Measurements from ENCODE around the gene DDIT4.
"Not testable (repeated sequence)": the region's sequence is repeated elsewhere in the genome, so short reads cannot be mapped to it uniquely, and the experiment has no call there.

DDIT4 gene

DNA sequence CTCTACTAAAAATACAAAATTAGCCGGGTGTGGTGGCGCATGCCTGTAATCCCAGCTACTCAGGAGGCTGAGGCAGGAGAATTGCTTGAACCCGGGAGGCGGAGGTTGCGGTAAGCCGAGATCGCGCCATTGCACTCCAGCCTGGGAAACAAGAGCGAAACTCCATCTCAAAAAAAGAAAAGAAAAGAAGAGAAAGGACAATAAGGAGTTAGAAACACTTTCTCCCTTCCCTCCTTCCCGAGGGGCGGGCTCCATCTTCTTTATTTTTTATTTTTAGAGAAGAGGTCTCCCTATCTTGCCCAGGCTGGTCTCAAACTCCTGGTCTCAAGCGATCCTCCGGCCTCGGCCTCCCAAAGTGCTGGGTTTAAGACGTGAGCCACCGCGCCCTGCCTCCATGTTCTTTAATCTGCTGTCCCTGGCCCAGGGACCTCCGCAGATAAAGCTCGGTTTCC is 23.1 kb downstream of the DDIT4 start:
- not testable (repeated sequence) for DNase-seq

DNA sequence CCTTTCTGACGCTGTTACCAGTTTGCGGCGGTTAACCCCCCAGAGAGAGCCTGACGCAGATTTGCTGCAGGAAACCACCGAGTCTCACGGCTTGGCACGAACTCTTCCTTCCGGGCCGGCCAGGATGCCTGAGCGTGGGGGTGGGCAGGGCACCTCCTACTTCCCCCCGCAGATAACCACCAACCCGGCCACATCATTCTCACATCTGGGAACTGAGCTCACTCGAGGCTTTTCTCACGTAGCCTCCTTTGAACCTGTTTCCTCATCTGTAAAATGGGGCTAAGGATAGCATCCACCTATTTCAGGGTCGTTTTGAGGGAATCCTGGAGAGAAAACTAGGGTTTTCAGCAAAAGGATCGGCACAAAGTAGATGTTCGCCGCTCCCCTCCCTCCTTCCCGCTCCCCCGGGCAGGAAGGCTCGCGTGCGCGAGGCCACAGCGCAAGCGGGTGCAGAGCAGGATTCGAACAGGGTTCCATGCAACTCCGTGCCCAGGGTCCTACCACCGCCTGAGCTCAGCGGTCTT is 23.6 kb downstream of the DDIT4 start:
- peak; percentile 78 to 96 for DNase-seq

DNA sequence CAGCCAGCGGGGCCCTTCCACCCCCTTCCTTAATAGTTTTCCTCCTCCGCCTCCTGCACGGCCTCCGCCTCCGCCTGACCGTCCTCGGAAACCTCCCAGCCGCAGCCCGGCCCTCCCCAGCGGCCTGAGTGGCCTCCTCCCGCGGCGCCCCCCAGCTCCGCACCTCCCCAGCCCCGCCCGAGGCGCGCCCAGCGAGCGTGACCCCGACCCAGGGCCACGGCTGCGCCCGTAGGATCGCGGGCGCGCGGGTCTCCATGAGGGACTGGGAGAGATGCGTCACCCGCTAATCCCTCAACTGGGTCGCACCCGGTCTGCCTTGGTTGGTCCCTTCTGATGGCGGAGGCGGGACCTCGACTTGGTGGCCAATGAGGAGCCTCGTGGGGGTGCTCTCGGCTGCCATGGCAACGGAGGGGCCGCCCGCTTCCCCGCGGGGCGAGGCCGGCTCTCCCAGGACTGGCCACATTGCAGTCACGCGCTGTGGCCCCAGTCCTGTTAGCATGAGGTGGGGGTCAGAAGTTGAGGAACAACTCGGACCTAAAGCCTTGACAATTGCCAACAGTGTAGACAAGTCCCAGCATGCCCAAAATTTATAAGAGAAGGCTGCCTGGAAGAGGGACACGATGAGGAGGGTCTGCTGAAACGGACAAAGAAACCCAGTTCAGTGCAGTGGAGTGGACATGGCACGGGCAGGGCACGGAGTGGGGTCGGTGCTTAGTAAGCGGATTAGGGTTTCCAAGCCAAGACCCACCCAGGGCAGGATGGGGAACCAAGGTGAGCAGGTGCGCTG is 24.3 kb downstream of the DDIT4 start:
- DNase-seq: peak in 1 of 2 donors; percentile 62

DNA sequence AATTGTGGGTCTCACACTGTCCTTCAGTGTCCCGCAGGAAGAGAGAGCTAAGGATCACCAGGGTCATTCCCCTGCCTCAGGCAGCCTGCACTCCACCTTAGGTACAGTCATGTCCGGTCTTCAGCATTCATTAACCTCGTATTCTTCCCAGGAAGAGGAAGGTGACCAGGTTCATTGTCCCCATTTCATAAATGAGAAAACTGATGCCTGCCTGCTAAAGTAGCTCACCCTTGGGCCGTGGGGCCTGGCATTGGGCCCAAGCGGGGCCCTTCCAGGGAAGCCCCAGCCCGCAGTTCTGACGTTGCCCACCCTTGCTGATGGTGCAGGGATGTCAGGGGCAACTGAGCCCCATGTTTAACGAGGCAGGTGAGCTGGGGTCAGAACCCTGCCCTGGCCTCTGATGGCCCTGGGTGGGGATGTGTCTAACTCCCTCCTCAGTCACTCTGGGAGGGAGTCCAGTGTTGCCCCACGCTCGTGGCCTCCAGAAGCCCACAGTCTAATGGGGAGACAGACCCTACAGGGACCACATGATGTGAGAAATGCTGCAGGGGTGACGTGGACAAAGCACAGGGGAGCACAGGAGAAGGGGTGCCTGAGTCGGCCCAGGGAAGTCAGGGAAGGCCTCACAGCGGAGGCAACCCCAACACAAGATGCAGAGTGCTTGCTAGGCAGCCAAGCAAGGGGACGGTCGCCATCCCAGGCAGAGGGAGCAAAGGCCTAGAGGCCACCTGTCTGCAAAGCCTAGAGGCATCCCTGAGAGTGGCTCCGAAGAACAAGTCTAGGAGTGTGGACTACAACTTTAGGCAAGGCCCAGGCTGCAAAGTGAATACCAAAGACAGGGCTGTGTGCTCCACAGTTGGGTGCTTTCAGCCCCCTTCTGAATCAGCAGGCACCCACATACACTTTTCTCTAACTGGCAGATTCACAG is 25.1 kb downstream of the DDIT4 start:
- no peak for DNase-seq

DNA sequence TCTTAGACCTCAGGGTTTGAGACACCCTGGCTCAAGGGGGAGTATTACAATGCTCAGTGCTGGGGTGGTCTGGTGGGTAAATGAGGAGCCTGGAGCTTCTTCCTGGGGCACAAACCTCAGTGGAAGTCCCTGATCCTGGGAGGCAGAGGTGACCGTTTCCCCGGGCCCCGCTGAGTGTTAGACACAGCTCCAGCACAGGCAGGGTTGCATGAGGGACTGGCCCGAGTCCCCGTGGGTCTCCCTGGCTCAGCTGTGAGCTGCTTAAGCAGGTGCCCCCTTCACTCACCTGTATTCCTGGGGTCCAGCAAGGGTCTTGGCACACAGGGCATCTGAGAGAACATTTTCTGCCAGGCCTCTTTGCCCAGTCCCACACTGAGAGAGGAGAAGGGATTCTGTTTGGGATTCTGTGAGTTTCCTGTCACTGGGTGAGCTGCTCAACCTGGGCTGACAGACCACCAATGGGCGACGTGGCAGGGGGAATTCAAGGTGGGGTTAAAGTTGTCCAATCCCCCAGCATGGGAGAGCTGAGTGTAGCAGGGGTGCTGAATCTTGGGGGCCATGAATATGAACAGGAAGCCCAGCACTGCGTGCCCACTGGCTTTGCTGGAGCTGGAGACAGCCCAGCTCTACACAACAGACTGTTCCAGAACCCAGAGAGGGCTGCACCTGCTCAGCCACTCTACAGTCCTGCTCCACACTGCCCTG is 29.9 kb downstream of the DDIT4 start:
- no peak for DNase-seq

DNA sequence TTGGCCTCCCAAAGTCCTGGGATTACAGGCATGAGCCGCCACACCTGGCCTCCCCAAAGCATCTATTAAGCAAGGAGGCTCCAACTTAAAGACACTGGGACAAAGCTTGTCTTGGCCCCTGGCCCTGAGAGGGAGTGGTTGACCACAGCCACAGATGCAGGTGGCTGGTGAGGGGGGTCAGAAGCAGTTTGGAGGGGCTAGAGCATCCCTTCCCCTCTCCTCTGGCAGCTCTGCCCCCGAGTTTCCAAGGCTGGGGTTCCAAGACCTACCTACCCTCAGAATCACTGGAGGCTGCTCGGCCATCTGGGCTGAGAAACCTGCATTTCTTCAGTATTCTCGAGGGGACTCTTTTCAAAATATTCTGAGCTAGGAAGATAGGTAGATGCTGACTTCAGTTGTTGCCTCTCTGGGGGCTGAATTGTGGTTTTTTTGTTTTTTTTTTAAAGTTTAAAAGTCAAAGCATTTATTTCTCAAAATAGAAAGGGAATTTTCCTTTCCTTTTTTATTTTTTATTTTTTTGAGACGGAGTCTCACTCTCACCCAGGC is 32.6 kb downstream of the DDIT4 start:
- no peak for DNase-seq

DNA sequence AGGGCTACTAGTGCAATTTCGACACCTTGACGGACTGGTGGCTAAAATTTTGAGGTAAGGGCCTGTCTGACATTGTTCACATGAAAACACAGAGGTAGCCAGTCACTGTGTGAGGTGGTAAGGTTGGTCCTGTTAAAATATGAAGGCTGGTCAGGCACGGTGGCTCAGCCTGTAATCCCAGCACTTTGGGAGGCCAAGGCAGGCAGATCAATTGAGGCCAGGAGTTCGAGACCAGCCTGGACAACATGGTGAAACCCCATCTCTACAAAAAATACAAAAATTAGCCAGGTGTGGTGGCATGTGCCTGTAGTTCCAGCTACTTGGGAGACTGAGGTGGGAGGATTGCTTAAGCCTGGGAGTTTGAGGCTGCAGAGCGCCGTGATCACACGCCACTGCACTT is 34.0 kb downstream of the DDIT4 start:
- not testable (repeated sequence) for DNase-seq

DNA sequence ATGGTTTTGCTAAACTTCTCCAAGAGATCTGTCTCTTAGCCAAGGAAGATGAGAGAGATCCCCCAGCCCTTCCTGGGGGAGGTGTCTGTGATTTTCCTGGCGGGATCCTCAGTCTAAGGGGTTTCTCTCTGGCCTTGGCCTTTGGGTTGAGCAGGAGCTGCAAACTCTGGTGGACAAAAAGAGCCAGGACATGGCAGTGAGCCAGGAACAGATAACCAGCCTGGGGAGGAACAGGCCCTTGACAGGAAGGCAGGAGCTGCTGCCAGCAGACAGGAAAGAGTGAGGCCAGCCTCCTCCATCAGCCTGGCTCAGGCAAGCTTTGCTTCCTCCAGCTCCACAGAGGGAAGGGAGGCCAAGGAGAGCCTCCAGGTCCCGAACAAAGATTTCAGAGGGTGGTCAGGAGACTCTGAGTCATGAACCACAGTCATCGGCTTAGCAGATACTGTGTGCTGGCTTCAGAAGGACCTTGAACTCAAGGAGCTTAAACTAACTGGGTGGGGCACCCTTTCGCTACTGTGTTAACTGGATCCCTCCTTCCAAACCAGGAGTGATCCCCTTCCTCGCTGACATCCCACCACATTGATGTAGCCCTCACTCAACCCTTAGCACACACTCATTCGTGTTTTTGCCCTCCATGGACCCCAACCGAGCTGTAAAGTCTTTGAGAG is 34.7 kb downstream of the DDIT4 start:
- DNase-seq: peak in 1 of 2 donors; percentile 86

DNA sequence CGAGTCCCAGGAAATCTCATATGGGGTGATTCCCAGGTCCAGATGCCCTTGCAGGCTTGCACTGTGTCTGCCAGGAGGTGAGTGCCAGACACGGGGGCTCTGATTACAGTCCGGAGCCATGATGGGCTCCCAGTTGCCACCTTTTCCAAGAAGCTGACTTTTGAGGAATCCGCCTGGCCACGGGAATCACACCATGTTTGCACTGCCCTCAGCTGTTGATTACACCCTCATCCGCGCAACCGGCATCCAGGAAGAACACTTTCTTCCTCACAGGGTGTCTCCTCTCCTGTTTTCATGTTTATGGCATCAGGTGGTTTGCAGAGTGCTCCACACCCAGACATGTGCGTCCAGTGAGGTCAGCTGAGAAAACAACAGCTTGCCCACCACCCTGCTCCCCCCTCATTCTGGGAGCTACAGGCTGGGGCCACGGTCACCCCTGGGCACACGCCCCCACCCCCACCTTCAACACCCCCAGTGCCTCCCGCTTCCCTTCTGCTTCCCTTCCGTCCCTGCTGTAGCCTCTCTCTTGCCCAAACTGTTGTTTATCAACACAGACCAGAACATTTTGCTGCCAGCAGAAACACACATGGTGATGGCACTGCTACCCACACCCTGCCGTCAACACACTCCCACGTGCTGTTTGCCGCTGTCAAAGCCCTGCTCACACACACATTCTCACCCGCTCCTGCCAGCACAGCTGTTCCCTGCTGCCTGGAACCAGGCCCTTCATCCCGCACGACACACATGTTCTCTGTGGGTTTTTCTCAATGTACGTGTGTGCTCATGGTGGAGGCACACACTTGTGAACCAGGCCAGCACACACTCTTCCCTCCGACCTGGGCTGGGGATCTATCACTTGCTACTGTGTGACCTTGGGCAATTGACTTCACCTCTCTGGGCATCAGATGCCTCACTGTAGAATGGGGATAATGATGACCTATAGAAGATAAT is 35.8 kb downstream of the DDIT4 start:
- DNase-seq: peak in 1 of 2 donors; percentile 57

DNA sequence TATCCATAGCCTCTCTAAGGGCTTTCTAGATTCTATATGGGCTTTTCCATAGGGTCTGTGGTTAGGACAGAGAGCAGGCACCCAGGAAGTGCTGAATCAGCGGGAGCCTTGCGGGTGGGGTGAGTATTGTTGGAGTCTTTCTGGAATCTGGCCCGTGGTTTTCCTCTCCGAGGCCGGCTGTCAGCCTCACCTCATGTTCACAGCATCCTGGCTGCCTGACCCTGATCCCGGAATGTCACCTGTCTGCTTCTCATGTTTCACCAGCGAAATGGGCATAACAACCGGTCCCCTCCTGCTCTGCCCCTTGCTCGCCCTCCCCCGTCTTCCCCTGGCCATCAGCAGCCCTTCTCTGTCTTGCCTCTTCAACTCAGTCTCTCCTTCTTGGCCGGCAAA is 36.5 kb downstream of the DDIT4 start:
- no peak for DNase-seq

DNA sequence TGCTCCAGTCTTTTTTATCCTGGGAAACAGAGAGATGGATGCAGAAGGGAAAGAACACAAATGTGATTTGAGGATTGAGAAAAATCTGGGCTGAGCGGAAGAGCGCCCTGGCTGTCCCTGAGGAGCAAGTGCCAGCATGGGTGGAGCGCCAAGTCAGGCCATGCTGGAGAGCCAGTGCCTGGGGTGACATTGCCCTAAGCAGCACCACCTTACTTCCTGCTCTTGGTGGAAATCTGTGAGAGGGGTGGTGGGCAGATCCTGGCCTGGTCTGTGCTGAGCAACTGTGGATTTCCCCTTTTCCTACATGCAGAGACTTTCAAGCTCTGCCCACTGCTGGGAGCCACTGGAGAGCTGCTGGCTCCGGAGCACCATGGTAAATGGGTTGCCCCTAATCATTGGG is 36.9 kb downstream of the DDIT4 start:
- no peak for DNase-seq

DNA sequence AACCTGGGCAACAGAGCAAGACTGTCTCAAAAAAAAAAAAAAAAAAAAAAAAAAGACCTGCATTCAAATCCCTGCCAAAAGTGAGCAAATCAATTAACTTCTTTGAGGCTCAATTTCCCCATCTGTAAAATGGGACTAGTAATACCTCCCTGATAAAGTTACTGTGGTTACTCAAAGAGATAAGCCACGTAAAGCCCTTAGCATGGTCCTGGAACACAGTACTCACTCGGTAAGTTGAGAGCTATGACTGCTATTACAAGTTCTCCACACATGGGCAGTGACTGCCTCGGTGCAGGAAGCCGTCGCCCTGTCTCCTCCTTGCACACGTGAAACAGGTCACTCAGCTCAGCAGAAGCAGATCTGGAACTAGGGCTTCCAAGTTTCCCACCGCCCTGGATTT is 37.9 kb downstream of the DDIT4 start:
- no peak for DNase-seq

DNA sequence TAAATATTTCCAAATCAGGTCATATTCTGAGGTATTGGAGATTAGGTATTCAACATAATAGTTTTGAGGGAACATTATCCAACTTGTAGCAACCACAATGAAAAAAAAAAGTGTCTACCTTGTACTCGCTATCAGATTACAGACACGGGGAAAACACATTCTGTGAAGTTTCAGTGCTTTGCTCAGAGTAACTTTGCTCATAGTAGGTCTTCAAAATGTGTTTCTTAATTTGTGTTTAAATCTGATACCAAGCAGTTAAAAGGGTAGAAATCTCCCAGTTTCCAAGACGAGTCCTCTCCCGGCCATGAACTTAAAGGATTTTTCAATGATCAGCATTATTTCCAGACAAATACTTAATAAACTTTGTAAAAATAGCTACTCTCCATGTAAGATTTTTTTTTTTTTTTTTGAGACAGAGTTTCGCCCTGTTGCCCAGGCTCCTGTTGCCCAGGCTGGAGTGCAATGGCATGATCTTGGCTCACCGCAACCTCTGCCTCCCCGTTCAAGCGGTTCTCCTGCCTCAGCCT is 39.2 kb downstream of the DDIT4 start:
- DNase-seq: no peak

DNA sequence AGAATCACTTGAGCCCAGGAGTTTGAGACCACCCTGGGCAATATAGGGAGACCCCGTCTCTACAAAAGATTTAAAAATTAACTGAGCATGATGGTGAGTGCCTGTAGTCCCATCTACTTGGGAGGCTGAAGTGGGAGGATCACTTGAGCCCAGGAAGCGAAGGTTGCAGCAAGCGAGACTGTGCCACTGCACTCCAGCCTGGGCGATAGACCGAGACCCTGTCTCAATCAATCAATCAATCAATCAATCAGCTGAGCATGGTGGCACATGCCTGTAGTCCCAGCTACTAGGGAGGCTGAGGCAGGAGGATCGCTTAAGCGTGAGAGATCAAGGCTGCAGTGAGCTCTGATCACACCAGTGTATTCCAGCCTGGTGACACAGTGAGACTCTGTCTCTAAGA is 40.5 kb downstream of the DDIT4 start:
- DNase-seq: no peak

DNA sequence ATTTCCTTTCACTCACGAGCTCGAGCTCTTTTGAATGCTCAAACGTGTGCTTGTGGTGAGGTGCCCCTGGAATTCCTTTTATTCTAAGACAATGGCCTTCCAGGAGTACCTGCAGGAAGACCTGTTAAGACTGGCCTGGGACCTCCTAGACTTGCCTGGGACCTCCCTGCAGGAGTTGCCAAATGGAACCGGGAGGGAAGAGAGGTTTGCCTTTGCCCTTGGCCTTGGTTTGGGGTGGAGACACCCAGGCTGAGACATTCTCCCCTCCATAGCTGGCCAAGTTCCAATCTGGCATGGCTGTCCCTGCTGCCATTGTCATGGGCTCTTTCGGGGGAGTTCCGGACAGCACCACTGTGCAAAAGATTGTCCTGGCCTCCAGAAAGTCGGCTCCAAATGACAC is 41.3 kb downstream of the DDIT4 start:
- DNase-seq: no peak

DNA sequence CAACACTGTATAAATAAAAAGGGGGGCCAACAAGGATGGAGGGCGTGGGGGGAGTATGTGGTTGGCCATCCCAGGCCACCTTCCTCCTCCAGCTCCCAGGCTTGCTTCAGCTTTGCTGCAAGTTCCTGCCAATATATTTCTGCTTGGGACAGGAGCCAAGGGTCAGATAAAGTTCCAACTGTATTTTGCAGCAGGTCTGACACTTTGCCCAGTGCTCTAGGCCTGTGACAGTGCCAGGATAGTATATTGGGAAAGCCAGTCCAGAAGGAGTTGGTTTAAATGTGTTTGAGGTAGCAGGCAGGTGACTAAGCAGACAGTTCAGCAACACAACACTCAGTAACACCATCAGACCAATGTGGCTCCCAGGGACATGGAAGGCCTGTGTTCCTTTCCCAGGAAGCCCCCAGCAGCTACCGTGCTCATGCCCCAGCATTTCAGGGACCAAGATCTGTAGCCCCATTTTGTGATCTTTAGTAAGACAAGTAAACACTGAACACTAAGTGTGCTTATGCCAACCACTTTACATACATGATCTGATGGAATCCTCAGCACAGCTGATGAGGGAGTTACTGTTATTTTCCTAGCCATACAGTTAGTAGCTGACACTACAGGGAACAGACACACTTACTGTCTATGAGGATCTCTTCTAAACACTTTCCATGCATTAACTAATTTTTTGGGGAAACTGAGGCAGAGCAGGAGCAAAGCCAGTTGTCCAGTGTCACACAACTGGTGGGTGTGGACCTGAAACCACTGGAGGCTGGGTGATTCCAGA is 42.1 kb downstream of the DDIT4 start:
- no peak for DNase-seq

DNA sequence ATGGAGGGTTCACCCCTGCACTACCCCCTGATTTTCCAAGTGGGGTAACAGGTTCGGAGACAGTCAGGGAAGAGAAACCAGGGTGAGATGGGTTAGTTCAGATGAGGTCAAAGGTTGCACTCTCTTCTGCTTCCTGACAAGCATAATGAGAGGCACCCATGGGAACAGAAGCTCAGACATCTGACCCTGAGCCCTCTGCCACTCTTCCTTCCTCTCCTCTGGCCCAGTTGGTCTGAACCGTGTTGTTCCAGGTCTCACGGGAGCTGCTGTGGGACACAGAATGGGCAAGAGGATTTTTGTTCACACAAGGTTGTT is 42.6 kb downstream of the DDIT4 start:
- no peak for DNase-seq

DNA sequence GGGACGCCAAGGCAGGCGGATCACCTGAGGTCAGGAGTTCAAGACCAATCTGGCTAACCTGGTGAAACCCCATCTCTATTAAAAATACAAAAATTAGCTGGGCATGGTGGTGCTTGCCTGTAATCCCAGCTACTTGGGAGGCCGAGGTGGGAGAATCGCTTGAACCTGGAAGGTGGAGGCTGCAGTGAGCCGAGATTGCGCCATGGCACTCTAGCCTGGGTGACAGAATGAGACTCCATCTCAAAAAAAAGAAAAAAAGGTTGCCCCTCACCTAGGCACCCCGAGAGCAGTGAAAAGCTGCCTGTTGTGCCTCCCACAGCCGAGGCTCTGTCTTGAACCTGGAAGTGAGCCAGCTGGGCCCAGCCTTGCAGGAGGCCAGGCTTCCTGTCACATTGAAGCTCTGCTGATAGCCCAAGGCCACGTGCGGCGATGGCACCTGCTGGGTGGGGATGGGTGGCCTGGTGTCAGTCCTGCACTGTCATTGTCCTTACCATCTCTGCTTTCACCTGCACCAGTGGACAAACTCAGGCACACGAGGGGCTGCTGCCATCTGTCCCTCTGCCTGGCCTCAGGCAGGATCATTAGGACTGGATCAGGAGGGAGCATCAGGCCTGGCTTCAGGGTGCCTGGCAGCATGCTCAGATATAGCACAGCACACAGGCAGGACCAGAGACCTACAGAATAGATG is 43.2 kb downstream of the DDIT4 start:
- no peak for DNase-seq

Data from bone marrow (tissue), 2 donors.